Right lobe of liver (tissue), 6 donors: Measurements from ENCODE around the gene ZNF530. TPM values are rescaled to one million over a fixed set of nuclear protein-coding genes. Genes with fewer than 3 reads are reported as not detected.

Experiments used
- ATAC-seq, 4 donors: fragments of 200-7000 bp; cut with Tn5 transposase; one replicate each; pipeline ENCODE4 v1.9.1; 2020; ENCODE audit warnings: mild to moderate bottlenecking in 4 of 4, moderate library complexity in 4 of 4
- DNase-seq, 3 donors: peaks; one replicate each; pipeline ENCODE4 v3.0.0-alpha.2; 2020
- H3K27ac ChIP-seq, 3 donors: fragments of 200-600 bp; one replicate each; pipeline ENCODE4 v1.8.0; 2022
- H3K27me3 ChIP-seq, 2 donors: fragments of 200-600 bp; one replicate each; pipeline ENCODE4 v1.8.0; 2022
- H3K36me3 ChIP-seq, 4 donors: fragments of 200-600 bp; sonication (generic) in 1 of 4; one replicate each; pipeline versions ENCODE4 v1.5.1 to v1.8.0; 2017 to 2022; ENCODE audit warnings: control low read depth in 1 of 4
- H3K4me1 ChIP-seq, 4 donors: fragments of 200-600 bp; sonication (generic) in 1 of 4; one replicate each; pipeline versions ENCODE4 v1.5.1 to v1.8.0; 2017 to 2022; ENCODE audit warnings: control low read depth in 1 of 4
- H3K4me3 ChIP-seq, 3 donors: fragments of 200-600 bp; one replicate each; pipeline ENCODE4 v1.8.0; 2022
- H3K9me3 ChIP-seq, 4 donors: fragments of 200-600 bp; sonication (generic) in 1 of 4; one replicate each; pipeline versions ENCODE4 v1.5.1 to v1.8.0; 2017 to 2022; ENCODE audit warnings: control low read depth in 1 of 4
- POLR2A ChIP-seq: fragments of 450-650 bp; IDR thresholded peaks from one replicate; pipeline ENCODE4 v1.6.1; 2017; ENCODE audit warnings: antibody characterized with exemption, mild to moderate bottlenecking
- WGBS: methylation state at CpG from one replicate; pipeline ENCODE4 v1.1.6; 2018; ENCODE audit warnings: low coverage, low lambda C conversion rate; ENCODE audit not compliant: insufficient coverage; ENCODE audit errors: missing lambda C conversion rate; 5-methylcytosine and 5-hydroxymethylcytosine counted together
- intact Hi-C, 2 donors: fragments of 100-400 bp; cut with DNase I; formaldehyde crosslinking; loops; one replicate each; pipeline versions ENCODE4 v1.11.2 to v1.14.1; 2022
- total RNA-seq, 6 experiments: library from RNA; depleted of rRNA in 2 of 6; stranded (reverse); fragments of >200 nt in 2 of 6; fragmentation: NEBNext Ultra II Directional in 3 of 6; extraction: Animal tissue kit (Norgen Biotek cat#: 25700) in 3 of 6; gene quantifications; one replicate each; pipeline versions ENCODE4 v1.1.0 to v1.2.4, GENCODE V29; 2016 to 2023
- TF ChIP-seq, protein P1 (sequence below), 4 donors: fragments of 200-600 bp in 3 of 4; fragments of 450-650 bp in 1 of 4; IDR thresholded peaks; one replicate each; pipeline versions ENCODE4 v1.5.1 to v1.8.0; 2016 to 2022; ENCODE audit warnings: antibody characterized with exemption in 4 of 4, mild to moderate bottlenecking in 2 of 4
- donor health status: DM: no; HTN: yes; CAD: no.
- donor health status: DM: no; HTN: no; CAD: no.
- donor health status: DM: no; HTN: no; CAD: no.
- donor health status: DM: no; HTN: yes; CAD: no.
- donor health status: DM: no; HTN: yes; CAD: no.

The ZNF530 gene
- total RNA-seq, 6 experiments from 2014 or later, result 0.25 to 1.2 (median 0.49) TPM

DNA sequence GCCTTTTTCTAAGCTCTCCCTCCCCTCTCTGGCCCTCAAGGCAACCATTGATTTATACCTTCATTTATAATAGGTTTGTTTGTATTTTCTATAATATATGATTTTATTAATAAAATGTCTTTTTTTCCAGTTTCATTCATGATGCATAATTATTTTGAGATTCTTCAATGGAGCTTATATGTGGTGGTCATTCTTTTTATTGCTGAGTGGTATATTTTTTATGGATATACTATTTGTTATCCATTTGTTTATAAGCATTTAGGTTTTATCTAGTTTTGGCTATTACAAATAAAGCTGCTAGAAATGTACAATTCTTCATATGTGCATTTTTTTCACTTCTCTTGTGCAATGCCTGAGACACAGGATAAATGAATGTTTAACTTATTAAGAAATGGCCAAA lies 44.0 kb downstream of the ZNF530 start:
- H3K9me3 ChIP-seq, result peaks cover 0 to 19% (median 6%) of the 10 kb centered on the region in 4 donors
- H3K27ac ChIP-seq, result no peak overlapping the region
- H3K4me1 ChIP-seq, result no peaks in the 10 kb centered on the region
- no peak overlapping the region for H3K4me3 ChIP-seq
- ATAC-seq, result no peak
- TF ChIP-seq, protein P1, sequence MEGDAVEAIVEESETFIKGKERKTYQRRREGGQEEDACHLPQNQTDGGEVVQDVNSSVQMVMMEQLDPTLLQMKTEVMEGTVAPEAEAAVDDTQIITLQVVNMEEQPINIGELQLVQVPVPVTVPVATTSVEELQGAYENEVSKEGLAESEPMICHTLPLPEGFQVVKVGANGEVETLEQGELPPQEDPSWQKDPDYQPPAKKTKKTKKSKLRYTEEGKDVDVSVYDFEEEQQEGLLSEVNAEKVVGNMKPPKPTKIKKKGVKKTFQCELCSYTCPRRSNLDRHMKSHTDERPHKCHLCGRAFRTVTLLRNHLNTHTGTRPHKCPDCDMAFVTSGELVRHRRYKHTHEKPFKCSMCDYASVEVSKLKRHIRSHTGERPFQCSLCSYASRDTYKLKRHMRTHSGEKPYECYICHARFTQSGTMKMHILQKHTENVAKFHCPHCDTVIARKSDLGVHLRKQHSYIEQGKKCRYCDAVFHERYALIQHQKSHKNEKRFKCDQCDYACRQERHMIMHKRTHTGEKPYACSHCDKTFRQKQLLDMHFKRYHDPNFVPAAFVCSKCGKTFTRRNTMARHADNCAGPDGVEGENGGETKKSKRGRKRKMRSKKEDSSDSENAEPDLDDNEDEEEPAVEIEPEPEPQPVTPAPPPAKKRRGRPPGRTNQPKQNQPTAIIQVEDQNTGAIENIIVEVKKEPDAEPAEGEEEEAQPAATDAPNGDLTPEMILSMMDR (IDR thresholded peaks at IDR 0.05), result no peak
- TF ChIP-seq POLR2A, result no peak
- DNase-seq, result no peak
- intact Hi-C loops, result no loop called here
- H3K27me3 ChIP-seq, result no peaks in the 10 kb centered on the region
- peaks cover 0 to 31% (median 12%) of the 10 kb centered on the region in 4 donors for H3K36me3 ChIP-seq

DNA sequence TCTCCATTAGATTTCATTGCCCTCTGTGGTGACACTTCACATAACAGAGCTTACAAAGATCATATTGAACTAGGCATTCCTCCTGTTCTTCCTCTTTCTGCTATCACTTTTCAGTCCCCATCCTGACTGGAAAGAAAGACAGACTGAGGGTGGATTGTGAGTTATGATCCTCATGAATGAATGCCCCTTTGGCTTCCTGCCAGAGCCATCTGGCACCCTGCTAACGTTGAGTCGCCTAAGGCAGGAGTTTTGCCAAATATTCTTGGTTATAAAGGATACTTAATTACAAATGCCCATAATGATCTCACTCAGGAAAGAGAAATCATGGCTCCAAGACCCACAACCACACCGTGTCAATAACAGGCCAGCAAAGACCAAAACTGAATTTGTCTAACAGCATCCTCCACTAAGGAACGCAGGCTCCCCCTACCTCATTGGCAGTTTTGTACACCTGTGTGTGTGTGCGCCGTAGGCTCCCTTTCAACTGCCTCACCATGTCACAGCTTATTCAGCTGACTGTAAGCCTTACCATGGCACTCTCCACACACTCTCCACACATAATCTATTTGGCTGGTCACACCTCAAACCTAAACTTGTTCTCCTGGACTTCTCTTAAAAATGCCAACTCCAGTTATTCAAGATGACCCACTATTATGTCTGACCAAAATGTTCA lies 48.8 kb downstream of the ZNF530 start:
- intact Hi-C loops, result no loop called here
- Histone ChIP-seq H3K36me3 (no peaks in the 10 kb centered on the region), H3K4me3 (no peak overlapping the region), H3K4me1 (no peaks in the 10 kb centered on the region), H3K27me3 (no peaks in the 10 kb centered on the region), H3K9me3 (no peaks in the 10 kb centered on the region), H3K27ac (no peak overlapping the region)
- 56% methylated on average over 5 of the region's 6 CpGs for WGBS
- no peak for DNase-seq
- TF ChIP-seq POLR2A, result no peak
- TF ChIP-seq, protein P1 (IDR thresholded peaks at IDR 0.05), result no peak
- no peak for ATAC-seq

- H3K27ac ChIP-seq, result no peak overlapping the region
Measured at GRCh38 chr19:57651654-57651996, 51.9 kb downstream of the ZNF530 start.

GRCh38 chr19:57653689-57654088 lies 54.0 kb downstream of the ZNF530 start:
- ATAC-seq (no peak), DNase-seq (no peak)
- no peaks in the 10 kb centered on the region for H3K27me3 ChIP-seq
- 67% methylated on average over 1 of the region's 2 CpGs for WGBS
- no peaks in the 10 kb centered on the region for H3K4me1 ChIP-seq
- no peaks in the 10 kb centered on the region for H3K9me3 ChIP-seq
- H3K27ac ChIP-seq, result no peak overlapping the region
- no peaks in the 10 kb centered on the region for H3K36me3 ChIP-seq
- TF ChIP-seq, protein P1 (IDR thresholded peaks at IDR 0.05), result no peak
- no peak for TF ChIP-seq POLR2A
- intact Hi-C loops, result no loop called here
- H3K4me3 ChIP-seq, result no peak overlapping the region

More at GRCh38 chr19:57651654-57651996, 51.9 kb downstream of the ZNF530 start:
- H3K4me3 ChIP-seq, result no peak overlapping the region
- no peaks in the 10 kb centered on the region for H3K27me3 ChIP-seq
- ATAC-seq, result no peak
- no peaks in the 10 kb centered on the region for H3K4me1 ChIP-seq
- TF ChIP-seq, protein P1 (IDR thresholded peaks at IDR 0.05), result no peak
- no peaks in the 10 kb centered on the region for H3K9me3 ChIP-seq
- no peaks in the 10 kb centered on the region for H3K36me3 ChIP-seq
- intact Hi-C loops, result no loop called here
- WGBS, result 38% methylated on average over 6 of the region's 6 CpGs
- DNase-seq, result no peak

DNA sequence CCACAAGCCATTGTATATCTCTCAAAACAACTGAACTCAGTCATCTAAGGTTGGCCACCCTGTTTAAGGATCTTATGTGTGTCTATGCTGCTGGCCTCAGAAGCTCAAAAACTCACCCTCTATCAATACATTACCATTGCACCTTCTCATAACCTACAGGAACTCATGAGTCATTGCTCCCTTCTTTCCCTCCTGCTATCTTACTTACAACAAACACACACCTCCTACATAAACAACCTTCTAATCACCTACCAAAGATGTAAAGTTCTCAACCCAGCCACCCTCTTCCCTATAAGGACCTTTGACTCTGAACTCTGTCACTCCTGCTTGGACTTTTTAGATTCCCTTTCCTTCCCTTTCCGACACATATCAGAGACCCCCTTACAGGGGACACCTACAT lies 55.8 kb downstream of the ZNF530 start:
- DNase-seq (no peak), ATAC-seq (no peak)
- Histone ChIP-seq H3K27ac (no peak overlapping the region), H3K9me3 (no peaks in the 10 kb centered on the region), H3K4me3 (no peak overlapping the region), H3K36me3 (no peaks in the 10 kb centered on the region), H3K27me3 (no peaks in the 10 kb centered on the region), H3K4me1 (no peaks in the 10 kb centered on the region)
- TF ChIP-seq, protein P1 (IDR thresholded peaks at IDR 0.05), result no peak
- TF ChIP-seq POLR2A, result no peak
- WGBS, result 33% methylated on average over 1 of the region's 1 CpG
- intact Hi-C loops, result no loop called here
